GM19238 (cell line): Measurements from ENCODE around the gene TCP11.
A peak's percentile ranks its signal among the peaks of the same experiment; 100 is the strongest.
"Not testable (repeated sequence)": the region's sequence is repeated elsewhere in the genome, so short reads cannot be mapped to it uniquely, and the experiment has no call there.

Source experiments
- DNase-seq: peaks from one replicate; pipeline ENCODE4 v3.0.0; 2011; ENCODE audit warnings: low spot score; ENCODE audit not compliant: insufficient read length

Gene TCP11

DNA sequence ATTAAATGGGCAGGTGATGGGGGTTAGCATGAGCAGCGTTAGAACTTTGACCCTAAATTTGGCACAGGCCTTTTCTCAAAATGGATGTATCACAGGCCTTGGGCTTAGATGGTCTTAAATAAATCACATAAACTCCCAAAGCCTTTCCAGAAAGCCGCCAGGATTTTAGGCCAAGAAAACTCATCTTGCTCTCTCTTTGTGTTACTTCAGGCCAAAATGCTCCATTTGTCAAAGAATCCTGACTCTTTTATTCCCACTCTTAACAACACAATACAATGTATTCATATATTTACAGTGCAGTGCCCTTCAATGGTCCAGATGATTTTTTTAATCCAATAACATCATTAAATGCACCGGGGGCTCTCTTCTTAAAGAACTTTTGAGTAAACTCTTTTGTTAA is 5.9 kb upstream of the TCP11 start:
- DNase-seq, result no peak

DNA sequence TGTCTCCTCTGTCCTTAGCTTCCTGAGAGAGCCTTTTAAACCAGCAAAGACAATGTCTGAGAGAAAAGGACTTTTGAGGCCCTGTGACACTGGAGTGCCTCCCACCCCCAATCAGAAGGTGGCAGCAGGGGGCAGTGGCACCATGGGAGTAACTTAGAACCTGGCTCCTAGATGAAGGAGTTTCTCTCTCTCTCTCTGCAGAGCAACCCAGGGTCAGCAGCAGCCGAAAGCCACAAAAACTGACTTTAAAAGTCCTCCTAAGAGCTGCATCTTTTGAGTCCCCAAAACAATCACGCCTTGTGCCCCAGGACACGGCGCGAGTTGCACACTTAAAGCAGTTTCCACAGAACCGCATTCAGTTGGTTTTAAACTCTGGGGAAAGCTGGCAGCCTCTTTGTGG is 5.3 kb upstream of the TCP11 start:
- DNase-seq, result peak; percentile 25

DNA sequence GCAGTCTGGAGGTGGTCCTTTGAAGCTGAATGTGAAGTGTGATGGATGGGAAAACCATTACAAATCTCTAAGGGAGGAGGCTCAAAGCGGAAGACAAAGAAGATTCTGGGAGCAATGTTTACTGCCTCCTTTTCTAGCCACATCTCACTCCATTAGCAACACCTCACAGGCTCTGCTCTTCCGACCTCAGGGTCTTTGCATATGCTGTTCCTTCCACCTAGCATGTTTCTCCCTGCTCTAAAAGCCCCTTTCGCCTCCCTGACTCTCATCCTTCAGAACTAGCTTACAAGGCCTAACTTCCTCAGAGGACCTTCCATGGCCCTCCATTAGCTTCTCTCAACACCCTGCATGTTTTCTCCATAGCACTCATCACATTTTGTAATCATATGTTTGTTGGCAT is 4.6 kb upstream of the TCP11 start:
- no peak for DNase-seq

DNA sequence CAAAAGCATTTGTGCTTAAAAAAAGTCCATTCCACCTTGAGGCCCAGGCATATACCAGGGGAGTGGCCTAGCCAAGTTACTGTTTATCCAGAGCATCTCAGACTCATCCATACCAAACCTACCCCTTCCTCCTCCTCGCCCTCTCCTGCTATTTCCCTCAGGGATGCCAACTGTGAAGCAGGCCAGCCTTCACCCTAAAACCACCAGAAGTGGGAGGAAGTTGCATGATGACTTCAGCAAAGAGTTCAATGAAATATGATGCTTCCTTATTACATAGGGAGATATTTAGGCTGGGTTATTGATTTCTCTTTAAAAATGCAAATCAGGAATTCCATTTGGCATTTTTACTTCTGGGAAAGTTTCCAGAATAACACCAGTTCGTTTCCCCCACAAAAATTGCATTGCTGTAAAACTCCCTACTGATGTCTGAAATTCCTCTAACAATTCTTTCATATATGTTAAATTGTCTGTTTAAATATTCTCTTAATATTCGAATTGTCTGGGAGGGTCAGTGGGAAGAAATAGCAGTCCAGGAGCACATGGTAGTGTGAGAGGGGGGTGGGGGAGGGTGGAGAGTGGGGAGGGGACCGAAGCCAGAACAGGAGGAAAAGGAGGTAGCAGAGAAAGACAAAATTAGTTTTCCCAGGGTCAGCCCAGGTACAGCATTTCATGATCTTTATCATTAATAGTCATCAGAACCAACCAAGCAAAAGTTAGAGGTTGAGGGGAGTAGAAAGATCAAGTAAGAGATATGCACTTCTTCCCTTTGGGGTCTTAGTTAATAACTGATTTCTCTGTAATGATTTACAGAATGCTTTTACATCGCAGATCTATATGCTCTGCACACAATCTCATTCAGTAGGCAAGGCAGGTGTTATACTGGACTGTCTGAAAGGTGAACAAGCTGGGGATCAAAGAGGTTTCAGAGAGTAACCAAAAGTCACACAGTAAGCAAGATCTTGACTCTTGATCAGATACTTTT is 1.7 kb upstream of the TCP11 start:
- no peak for DNase-seq

DNA sequence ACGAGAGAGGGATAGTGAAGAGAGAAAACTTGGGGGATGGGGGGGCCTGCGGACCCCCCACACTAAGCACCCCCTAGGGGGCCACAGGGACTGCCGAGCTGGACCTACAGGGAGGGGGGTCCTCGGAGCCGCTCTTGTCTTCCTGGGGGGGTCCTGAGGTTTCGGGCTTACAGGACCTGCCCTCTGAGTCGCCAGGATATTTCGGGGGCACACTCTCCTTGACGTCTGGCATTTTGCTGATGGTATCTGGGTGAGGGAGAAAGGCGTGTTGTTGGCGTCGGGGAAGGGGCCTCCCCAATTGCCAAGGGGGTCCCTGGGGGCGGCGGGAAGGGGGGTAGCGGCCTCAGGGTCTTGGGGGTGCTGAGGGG is 516 bp downstream of the TCP11 start:
- no peak for DNase-seq

DNA sequence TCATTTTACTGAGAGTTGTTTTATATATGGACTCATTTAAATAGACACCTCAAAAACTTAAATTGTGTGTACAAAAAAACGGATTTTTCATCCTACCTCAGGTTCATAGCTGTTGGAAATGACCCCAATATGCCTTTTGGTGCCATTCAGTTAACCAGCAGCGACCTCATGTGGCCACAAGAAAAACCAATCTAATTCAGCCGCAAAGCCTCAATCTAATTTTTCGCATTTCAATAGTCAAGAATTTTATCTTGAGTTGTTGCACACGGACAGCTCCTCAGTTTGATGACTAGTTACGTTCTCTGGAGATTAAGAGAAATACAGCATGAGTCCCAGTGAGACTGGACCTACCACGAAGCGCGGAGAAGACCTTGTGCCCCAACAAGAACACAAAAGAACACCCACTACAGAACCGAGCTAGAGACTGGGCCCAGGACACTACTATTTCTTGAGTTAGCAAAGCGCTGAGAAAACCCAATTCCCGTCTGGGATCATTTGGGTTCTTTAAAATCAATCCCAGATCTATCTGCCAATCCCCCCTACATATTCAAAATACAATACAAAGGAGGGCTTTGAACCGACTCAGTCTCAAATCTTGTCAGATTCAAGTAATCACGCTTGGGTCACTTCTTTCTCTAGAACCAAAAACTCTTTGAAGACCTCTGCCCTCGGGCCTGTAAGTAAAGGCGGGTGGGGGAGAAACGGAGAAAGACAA is 1.1 kb downstream of the TCP11 start:
- peak; percentile 30 for DNase-seq

DNA sequence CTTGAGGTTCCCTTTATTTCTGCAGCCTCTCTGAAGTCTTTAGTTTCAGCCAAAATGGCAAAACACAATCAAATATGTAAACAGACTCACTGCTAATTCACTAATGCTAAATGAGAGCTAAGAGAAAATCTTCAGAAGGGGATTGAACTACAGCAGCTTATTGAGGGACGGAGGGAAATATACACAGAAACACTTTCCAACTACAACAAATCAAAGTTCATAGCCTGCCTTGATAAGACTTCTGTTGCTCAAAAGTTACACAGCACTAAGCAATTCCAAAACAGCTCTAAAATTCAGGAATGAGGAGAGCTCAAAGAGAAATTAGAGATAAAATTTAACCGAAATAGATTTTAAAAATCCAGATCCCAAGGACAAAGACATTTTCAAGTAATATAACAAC is 1.7 kb downstream of the TCP11 start:
- no peak for DNase-seq

DNA sequence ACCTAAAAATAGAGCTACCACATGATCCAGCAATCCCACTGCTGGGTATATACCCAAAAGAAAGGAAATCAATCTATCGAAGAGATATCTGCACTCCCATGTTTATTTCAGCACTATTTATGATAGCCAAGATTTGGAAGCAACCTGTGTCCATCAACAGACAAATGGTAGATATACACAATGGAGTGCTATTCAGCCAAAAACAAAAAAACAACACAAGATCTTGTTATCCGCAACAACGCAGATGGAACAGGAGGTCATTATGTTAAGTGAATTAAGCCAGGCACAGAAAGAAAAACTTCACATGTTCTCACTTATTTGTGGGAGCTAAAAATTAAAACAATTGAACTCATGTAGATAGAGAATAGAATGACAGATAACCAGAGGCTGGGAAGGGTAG is 2.9 kb downstream of the TCP11 start:
- not testable (repeated sequence) for DNase-seq

DNA sequence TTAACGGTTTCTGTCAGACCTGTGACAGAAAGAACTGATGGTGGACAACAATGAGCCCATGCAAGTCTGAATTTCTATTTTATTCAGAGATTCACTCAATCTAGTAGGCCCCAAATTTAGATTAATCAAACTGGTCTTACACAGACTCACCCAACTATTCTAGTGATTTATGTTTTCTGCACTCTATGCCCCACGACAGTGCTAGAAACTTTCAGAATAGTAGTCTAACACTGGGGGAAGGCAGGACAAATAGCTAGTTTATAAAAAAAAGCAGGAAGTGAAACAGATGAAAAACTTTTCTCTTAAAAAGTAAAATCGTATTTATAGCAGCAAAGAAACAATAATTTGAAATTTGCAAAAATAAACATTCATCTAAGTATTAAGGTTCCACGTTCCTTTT is 5.0 kb downstream of the TCP11 start:
- no peak for DNase-seq

DNA sequence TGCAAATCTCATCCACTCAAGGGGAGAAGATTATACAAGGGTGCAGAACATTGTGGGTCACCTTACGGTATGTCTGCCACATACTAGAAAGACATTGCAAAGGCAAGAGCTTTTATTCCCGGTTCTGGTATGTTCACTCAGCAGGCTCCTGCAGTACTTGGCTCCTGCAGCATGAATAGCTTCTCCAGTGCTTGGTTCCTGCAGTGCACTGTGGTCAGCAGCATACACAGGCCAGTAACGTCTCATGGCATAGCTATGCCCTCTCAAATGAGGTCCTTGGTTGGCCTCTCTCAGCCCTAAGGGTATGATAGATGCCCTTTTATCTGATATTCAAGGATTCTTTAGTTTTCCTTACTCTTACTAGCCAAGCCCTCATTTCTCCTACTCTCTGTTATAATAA is 12.6 kb downstream of the TCP11 start:
- no peak for DNase-seq

DNA sequence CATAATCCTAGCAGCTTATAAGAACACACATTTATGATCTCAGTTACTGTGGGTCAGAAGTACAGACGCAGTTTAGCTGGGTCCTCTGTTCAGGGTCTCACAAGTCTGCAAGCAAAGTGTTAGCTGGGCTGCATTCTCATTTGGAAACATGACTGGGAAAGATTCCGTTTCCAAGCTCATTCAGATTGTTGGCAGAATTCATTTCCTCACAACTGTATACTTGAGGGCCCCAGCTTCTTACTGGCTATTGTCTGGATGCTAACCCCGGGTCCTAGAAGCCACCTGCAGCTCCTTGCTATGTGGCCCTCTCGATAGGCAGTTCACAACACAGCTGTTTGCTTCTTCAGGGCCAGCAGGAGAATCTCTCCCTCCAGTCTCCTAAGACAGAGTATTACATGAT is 13.1 kb downstream of the TCP11 start:
- DNase-seq, result no peak

DNA sequence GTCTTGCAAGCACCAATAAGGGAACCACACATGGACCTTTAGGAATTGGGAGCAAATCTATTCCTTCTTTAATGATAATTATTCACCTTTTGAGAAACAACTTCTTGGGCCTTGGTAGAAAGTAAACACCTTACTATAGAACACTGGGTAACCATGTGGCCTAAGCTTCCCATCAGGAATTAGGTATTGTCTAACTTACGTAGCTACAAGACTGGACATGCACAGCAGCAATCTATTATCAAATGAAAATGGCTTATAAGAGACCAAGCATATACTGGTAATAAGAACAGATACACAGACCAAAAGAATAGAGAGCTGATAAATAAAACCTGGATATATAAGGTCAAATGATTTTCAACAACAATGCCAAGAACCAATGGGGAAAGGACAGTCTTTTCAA is 16.8 kb downstream of the TCP11 start:
- DNase-seq, result no peak

DNA sequence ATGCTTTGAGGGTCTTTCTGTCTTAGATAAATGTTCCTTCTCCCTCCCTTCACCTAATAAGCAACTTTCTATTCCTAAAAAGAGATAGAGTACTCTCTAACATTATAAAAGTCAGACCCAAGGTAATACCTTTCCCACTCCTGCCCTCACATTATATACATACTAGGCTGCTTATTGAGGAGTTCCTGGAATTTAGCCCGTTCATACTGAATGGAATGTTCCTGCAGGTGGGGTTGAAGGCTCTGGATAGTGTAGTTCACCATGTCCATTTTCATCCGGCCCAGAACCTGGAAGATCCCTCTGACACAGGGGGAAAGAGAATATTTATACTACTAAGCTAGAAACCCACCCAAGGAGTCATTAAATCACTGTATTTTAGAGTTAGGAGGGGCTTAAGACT is 20.4 kb downstream of the TCP11 start:
- no peak for DNase-seq

DNA sequence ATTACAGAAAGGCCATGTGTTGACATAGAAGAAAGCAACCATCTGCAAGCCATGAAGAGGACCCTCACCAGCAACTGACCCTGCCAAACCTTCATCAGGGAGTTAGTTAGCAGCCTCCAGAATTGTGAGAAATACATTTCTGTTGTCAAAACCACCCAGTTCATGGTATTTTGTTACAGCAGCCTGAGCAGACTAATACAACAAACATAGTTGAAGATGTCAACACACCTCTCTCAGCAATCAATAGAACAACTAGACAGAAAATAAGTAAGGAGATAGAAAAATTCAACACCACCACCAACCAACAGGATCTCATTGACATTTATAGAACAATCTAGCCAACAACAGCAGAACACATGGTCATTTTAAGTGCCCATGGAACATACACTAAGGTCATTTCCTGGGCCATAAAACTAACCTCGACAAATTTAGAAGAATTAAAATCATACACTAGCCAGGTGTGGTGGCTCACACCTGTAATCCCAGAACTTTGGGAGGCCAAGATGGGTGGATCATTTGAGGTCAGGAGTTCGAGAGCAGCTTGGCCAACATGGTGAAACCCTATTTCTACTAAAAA is 32.7 kb downstream of the TCP11 start:
- no peak for DNase-seq

DNA sequence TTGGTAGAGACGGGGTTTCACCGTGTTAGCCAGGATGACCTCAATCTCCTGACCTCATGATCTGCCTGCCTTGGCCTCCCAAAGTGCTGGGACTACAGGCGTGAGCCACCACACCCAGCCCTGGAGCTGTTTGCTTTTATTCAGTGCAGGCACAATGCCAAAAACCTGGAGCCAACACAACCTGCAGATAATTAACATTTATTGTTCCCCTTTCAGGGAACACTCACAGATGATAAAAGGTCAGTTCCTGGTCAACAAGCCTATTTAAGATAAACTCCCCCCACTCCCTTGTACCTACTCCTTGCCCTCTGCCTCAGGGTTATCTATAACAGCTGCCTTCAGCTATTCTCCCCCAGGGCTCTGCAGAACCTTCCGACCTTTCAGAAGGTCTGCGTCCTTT is 33.4 kb downstream of the TCP11 start:
- not testable (repeated sequence) for DNase-seq

DNA sequence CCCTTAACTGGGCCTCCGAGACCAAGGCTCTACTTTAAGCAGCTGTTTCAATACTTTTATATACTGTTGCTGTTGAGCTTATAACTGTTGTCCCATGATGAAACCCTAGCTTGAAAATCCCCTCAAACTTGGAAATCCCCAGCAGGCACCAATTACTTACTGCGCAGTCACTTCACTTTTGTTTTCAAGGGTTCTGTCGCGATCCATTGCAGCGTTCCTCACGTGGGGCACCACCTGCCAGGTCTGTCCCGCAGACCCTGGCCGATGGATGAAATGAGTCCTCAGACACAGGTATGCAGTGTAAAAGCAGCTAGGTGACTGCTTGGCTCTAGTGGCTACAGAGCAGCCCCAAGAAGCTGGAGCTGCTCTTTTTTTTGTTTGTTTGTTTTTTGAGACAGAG is 33.9 kb downstream of the TCP11 start:
- not testable (repeated sequence) for DNase-seq

DNA sequence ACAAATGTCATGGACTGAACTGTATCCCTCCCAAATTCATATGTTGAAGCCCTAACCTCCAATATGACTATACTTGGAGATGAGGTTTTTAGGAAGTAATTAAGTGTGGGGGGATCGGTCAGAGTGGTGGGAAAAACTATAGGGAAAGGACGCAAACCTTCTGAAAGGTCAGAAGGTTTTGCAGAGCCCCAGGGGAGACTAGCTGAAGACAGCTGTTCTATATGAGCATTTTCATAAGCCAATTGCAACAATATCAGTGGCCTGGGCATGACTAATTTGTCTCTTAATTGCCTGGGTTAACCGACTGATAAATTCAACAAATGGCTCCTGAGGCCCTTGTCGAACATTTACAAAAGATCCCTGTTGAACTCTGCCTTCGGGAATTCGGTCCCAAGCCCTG is 35.1 kb downstream of the TCP11 start:
- DNase-seq, result not testable (repeated sequence)

DNA sequence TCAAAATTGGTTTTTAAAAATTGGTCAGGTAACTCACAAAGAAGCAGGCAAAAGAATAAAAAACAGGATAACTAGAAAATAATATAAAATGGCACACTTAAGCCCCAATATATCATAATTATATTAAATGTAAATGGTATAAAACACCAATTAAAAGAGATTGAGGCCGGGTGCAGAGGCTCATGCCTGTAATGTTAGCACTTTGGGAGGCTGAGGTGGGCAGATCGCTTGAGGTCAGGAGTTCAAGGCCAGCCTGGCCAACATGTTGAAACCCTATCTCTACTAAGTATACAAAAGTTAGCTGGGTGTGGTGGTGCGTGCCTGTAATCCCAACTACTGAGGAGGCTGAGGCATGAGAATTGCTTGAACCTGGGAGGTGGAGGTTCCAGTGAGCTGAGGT is 36.1 kb downstream of the TCP11 start:
- no peak for DNase-seq

DNA sequence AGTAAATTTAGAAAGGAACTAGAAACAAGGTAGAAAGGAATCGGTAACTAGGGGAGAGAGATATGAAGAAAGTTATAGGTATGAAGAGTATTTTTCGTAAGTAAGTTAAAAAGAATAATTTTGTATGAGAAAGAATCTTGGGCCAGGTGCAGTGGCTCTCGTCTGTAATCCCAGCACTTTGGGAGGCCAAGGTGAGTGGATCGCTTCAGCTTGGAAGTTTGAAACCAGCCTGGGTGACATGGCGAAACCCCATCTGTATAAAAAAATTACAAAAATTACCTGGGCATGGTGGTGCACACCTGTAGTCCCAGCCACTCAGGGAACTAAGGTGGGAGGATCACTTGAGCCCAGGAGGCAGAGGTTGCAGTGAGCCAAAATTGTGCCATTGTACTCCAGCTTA is 42.0 kb downstream of the TCP11 start:
- no peak for DNase-seq

DNA sequence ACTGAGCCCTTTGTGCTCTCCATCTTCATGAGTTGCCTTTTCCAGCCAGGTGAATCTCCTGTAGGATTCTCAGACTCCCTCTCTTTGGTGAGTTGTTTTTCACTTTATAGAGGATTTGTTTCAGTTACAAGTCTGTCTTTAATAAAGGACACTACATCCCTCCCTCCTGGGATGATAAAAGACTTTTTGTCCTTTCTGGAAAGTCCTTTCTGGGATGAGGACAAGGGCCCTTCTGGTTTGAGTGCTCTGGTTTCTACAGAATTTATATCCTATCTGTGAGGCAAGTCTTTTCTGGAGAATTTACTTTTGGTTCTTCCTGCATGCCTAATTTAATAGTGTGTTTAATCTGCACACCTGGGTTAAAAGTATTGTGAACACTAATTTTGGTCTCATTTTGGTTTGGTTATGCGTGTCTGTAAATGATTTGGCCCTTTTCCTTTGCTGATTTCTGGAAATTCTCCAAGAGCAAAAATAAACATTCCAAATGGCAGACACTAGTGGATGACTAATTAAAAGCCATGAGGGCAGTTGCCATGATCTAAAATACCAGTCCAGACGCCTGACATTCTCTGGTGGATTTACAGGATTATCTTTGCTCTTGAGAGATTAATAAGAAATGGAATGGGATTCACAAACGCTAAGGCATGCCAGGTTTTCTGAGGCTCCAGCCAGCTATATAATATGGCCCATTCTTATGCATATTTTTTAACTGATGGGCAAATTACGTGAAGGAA is 44.8 kb downstream of the TCP11 start:
- DNase-seq, result no peak

DNA sequence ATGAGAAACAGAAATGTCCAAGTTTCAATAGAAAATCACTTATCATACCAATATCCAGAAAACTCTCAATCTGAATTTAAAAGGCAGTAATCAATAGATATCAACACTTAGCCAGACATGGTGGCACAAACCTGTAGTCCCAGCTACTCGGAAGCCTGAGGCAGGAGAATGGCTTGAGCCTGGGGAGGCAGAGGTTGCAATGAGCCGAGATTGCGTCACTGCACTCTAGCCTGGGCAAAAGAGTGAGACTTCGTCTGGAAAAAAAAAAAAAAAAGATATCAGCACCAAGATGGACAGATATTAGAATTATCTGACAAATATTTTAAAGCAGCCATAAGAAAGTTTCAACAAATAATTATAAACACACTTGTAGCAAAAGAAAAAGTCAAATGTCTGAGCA is 47.0 kb downstream of the TCP11 start:
- no peak for DNase-seq

DNA sequence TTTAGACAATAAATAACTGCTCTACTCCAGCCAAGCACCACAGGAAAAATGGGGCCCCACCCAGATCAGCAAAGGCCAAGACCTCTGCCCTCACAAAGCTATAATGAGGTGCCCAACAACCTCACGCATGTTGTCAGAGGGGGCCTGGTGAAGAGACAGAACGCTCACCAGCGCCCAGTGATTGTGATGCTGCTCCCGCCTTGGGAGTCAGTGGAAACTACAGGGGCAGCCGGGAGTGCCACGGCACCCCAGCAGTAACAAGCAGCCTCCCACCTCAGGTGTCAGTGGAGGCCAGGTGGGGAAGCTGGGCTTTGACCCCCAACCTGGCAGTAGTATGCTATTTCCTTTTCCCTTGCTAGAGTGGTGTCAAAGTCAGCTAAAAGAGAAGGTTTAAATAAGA is 47.4 kb downstream of the TCP11 start:
- no peak for DNase-seq
